ENCODE data around the gene TECPR1.

Gene TECPR1

GRCh38 chr7:98189559-98189958 lies 62.5 kb downstream of the TECPR1 start:
- no peak for DNase-seq (ENCODE audit: low spot score)

DNA sequence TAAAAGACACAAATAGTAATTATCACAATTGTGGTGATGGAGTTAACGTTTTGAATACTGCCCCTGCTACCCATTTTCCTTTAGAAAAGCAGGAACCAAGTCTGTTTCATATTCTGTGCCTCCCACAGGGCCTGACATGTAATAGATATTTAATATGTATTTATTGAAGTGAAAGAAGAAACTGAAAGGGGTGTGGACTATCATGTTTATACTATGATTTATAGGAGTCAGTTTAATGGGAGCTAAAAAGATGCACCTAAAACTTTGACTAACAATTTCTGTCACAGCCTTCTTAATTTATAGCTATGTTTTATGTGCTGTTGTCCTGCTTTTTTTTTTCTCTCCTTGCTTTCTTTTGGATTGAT lies 64.9 kb downstream of the TECPR1 start:
- DNase-seq (ENCODE audit: low spot score), result no peak

- DNase-seq (ENCODE audit: low spot score), result no peak
These were observed 65.4 kb downstream of the TECPR1 start for GRCh38 chr7:98186452-98187137.

DNA sequence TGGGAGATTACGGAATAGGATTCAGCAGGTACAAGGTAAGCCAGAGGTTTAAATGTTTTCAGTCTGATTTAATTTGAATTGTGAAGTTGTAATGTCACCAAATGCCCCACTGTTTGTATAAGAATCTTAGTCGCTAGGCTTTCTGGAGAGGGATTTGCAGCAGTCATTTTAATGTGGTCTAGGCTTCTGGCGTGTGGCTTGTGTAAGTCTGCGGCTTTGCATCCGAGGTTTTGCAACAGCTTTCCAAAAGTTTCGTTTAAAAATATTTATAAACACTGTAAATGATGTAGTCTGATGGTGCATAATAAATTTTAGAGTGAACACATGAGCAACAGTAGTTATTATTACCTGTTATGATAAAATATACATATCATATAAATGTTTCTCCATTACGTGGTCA lies 66.9 kb downstream of the TECPR1 start:
- DNase-seq (ENCODE audit: low spot score), result no peak

DNA sequence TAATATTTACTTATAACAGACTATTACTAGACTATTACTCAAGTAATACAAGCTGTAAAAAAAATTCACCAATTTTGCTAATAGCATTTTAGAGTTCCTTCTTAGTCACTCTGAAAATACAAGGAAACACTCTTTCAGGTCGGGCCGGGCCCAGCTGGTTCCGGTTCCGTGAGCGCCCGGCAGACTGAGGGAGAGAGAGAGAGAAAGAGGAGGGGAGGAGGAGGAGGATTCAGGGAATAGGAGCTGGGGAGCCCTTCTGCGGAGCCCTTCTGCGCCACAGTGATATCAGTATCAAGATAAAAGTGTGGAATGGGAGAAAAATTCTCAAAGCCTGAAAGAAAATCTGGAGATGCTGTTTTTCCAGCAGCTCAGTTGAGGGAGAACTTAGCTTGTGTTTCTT lies 71.3 kb downstream of the TECPR1 start:
- DNase-seq (ENCODE audit: low spot score), result no peak

- DNase-seq (ENCODE audit: low spot score), result no peak
These were observed 73.1 kb downstream of the TECPR1 start for GRCh38 chr7:98178762-98179490.

- no peak for DNase-seq (ENCODE audit: low spot score)
These were observed 73.7 kb downstream of the TECPR1 start for GRCh38 chr7:98178321-98178720.

- no peak for DNase-seq (ENCODE audit: low spot score)
These were observed 74.5 kb downstream of the TECPR1 start for GRCh38 chr7:98177553-98177952.

GRCh38 chr7:98175260-98175940 lies 76.6 kb downstream of the TECPR1 start:
- no peak for DNase-seq (ENCODE audit: low spot score)

GRCh38 chr7:98174334-98175259 lies 77.4 kb downstream of the TECPR1 start:
- no peak for DNase-seq (ENCODE audit: low spot score)

DNA sequence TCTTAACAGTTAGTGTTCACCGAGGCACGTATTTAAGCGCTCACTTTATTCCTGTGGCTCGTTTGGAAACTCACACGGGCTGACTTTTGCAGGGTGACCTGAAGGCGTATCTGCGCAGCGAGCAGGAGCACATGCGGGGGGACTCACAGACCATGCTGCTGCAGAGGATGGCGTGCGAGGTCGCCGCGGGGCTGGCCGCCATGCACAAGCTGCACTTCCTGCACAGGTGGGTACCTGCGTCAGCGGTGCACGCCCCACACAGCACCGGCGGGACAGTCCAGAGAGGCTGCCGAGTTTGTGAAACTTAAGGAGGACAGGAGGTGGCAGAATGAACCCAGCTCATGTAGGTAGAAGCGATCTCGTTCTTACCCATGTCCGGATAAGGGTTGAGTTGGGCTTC lies 80.6 kb downstream of the TECPR1 start:
- DNase-seq (ENCODE audit: low spot score), result no peak

DNA sequence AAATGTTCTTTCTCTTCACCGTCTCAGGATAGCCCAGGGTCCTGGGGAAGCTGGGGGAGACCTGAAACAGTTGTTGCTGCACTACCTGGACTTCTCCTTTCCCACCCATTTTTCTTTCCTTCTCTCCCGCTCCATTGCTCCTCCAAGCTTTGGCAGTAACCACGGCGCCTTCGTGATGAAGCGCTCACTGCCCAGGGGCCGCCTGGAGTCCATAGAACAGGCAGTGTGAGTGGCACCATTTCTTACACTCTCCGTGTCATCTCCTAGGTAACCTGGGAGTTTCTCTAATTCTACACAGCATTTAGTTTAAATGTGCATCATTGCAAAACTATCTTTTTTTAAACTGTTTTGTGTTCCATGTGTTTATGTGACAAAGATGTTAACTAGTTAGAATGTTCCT lies 81.1 kb downstream of the TECPR1 start:
- no peak for DNase-seq (ENCODE audit: low spot score)

DNA sequence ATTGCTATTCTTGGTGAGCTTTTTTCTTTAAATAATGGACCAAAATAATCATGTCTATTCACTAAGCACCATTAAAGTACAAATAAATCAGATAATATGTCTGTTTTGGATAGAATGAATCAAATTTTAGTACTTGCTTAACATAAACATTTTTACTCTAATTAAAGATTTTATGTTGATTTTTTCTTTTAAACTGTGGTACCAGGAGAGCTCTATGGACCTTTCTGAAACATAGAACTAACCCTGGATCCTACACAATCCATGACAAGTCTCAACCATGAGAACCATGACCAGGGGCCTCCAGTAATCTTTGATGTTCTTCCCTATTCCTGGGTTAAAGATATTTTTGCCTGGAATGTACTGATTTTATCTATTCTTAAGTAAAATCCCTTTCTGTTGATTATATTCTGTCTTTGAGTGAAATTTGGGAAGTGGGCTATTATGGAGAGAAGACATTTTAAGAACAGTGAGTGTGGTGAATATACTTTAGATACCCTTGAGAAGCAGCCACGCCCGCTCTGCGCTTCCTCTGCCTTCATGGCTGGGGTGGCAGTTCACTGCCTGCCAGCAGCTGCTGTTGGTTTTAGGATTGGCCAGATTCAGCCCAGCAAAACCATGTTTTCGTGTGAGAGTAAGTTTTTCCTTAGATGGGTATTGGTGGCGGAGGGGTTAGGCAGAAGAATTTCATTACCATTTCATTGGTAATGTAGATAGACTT lies 83.0 kb downstream of the TECPR1 start:
- no peak for DNase-seq (ENCODE audit: low spot score)

- peak; percentile 80 for DNase-seq (ENCODE audit: low spot score)
These were observed 83.7 kb downstream of the TECPR1 start for GRCh38 chr7:98168181-98168903.

DNA sequence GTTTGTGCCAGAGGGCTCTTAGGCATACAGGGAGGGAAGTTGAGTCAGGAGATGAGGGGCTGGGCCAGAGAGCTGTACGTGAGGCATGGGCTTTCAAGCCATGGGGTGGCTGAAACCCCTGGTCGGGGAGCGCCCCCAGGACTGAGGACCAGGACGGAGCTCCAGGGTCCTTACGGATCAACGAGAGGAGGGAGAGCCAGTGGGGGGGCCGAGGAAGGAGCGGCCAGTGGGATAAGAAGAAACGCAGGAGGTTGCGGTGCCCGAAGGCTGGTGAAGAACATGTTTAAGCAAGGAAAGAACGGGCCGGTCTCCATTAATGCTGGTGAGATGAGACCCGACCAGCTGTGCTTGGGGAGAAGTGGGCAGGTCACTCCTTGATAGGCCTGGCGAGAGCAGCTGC lies 84.4 kb downstream of the TECPR1 start:
- no peak for DNase-seq (ENCODE audit: low spot score)

- no peak for DNase-seq (ENCODE audit: low spot score)
These were observed 85.4 kb downstream of the TECPR1 start for GRCh38 chr7:98166668-98166970.

GRCh38 chr7:98165827-98166667 lies 86.0 kb downstream of the TECPR1 start:
- peak; percentile 38 for DNase-seq (ENCODE audit: low spot score)

Data from CD4-positive, alpha-beta T cell treated with Interleukin-2 at 100 ng/mL for 4 hours (primary cell).